ENCODE results near the gene TMUB1. TPM values are rescaled to one million over a fixed set of nuclear protein-coding genes. Genes with fewer than 3 reads are reported as not detected.

TMUB1 gene
- total and polyA plus RNA-seq, 9 of the 15 experiments (the other 6 are each of a cell fraction or from before 2014, with no cell fraction given): 0.14 to 241 (median 74.1) TPM

DNA sequence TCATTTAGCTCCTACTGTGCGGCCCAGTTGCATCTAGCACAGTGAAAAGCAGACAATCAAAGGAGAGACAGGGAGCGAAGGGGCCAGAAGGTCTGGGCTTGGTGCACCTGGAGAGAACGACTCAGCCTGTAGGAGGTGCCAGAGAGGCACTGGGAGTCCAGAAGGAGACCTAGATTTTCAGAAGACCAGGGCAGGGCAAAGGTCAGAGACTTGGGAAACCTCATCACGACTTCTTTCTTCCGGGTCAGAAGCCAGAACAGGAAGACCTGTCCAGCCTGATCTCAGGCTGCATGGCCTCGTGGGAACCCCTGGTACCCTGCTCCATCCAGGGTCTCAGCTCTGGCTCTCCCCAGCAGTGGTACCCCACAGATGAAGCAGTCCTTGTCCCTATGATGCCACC, 8.1 kb upstream of the TMUB1 start (continued):
- no peak for TF ChIP-seq HDAC3 (IDR thresholded peaks at IDR 0.05; ENCODE audit: borderline replicate concordance, partially characterized antibody)
- no peak for TF ChIP-seq POLR3A (IDR thresholded peaks at IDR 0.05; ENCODE audit: borderline replicate concordance, extremely low read depth, insufficient read depth, insufficient read length)
- no peak for TF ChIP-seq SAFB2 (IDR thresholded peaks at IDR 0.05; ENCODE audit: borderline replicate concordance, low read depth, low read length, severe bottlenecking)
- no peak for TF ChIP-seq PYGO2 (tag; IDR thresholded peaks at IDR 0.05)
- no peak for TF ChIP-seq HLTF (IDR thresholded peaks at IDR 0.05)
- TF ChIP-seq HNRNPH1 (optimal IDR thresholded peaks at IDR 0.05; ENCODE audit: low read depth, low read length): no peak
- TF ChIP-seq, protein P1, sequence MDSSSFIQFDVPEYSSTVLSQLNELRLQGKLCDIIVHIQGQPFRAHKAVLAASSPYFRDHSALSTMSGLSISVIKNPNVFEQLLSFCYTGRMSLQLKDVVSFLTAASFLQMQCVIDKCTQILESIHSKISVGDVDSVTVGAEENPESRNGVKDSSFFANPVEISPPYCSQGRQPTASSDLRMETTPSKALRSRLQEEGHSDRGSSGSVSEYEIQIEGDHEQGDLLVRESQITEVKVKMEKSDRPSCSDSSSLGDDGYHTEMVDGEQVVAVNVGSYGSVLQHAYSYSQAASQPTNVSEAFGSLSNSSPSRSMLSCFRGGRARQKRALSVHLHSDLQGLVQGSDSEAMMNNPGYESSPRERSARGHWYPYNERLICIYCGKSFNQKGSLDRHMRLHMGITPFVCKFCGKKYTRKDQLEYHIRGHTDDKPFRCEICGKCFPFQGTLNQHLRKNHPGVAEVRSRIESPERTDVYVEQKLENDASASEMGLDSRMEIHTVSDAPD (CRISPR knock-in tag; IDR thresholded peaks at IDR 0.05): no peak
- TF ChIP-seq, protein P2, sequence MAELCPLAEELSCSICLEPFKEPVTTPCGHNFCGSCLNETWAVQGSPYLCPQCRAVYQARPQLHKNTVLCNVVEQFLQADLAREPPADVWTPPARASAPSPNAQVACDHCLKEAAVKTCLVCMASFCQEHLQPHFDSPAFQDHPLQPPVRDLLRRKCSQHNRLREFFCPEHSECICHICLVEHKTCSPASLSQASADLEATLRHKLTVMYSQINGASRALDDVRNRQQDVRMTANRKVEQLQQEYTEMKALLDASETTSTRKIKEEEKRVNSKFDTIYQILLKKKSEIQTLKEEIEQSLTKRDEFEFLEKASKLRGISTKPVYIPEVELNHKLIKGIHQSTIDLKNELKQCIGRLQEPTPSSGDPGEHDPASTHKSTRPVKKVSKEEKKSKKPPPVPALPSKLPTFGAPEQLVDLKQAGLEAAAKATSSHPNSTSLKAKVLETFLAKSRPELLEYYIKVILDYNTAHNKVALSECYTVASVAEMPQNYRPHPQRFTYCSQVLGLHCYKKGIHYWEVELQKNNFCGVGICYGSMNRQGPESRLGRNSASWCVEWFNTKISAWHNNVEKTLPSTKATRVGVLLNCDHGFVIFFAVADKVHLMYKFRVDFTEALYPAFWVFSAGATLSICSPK (IDR thresholded peaks at IDR 0.05; ENCODE audit: borderline replicate concordance): no peak
- TF ChIP-seq GABPB2 (CRISPR knock-in tag; conservative IDR thresholded peaks at IDR 0.05): no peak
- TF ChIP-seq, protein P3, sequence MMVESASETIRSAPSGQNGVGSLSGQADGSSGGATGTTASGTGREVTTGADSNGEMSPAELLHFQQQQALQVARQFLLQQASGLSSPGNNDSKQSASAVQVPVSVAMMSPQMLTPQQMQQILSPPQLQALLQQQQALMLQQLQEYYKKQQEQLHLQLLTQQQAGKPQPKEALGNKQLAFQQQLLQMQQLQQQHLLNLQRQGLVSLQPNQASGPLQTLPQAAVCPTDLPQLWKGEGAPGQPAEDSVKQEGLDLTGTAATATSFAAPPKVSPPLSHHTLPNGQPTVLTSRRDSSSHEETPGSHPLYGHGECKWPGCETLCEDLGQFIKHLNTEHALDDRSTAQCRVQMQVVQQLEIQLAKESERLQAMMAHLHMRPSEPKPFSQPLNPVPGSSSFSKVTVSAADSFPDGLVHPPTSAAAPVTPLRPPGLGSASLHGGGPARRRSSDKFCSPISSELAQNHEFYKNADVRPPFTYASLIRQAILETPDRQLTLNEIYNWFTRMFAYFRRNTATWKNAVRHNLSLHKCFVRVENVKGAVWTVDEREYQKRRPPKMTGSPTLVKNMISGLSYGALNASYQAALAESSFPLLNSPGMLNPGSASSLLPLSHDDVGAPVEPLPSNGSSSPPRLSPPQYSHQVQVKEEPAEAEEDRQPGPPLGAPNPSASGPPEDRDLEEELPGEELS (CRISPR knock-in tag; IDR thresholded peaks at IDR 0.05; ENCODE audit: borderline replicate concordance): no peak
- TF ChIP-seq, protein P4, sequence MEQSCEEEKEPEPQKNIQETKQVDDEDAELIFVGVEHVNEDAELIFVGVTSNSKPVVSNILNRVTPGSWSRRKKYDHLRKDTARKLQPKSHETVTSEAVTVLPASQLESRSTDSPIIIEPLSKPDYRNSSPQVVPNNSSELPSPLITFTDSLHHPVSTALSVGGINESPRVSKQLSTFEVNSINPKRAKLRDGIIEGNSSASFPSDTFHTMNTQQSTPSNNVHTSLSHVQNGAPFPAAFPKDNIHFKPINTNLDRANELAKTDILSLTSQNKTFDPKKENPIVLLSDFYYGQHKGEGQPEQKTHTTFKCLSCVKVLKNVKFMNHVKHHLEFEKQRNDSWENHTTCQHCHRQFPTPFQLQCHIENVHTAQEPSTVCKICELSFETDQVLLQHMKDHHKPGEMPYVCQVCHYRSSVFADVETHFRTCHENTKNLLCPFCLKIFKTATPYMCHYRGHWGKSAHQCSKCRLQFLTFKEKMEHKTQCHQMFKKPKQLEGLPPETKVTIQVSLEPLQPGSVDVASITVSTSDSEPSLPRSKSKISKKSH (CRISPR knock-in tag; IDR thresholded peaks at IDR 0.05): no peak
- peak; percentile 84 for TF ChIP-seq ETV5 (CRISPR knock-in tag; IDR thresholded peaks at IDR 0.05; ENCODE audit: low read depth)
- TF ChIP-seq, protein P5, sequence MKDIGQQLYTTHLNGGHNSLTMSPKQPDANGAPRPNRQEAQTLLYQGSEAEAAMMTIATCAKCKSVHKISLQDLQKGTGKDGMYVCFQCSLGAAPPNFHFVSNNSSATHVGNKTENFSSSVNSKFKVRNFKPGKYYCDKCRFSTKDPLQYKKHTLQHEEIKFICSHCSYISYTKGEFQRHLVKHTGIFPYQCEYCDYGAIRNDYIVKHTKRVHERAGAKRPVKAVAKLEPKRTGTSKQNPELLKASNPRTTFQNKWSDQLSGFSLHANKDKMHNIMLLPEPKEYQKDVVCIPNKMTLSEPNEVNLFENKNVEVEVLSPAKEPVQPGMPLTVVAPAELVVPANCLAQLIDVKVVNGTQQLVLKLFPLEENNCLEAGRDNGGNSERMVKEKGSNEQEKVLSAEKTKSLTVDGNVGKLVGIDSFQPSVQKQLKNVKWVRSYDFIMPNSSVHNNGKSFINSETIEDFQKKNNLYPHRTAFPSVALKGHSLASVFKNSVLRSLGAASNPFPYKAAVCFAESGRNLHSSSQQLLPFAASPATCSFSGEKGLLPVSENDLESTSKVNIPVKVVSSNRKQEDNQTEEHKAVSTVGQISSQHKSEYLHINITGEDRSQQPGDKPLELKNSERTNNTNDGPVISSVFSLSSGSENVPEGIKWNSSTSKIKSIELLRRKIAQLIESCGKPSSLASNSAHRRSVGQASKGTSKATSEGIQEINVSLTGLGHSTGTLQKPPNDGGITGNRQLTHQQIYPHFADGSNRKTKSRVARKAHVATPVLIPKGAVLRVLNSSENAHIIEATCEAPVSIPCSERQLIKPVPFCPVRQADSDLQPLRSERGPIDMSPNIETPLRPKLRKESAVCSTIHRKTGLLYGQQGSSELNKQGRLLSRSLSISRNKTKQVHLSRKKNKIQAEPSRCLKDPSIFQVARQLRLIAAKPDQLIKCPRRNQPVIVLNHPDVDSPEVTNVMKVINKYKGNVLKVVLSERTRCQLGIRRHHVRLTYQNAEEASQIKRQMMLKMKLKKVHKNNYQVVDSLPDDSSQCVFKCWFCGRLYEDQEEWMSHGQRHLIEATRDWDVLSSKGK (CRISPR knock-in tag; IDR thresholded peaks at IDR 0.05): no peak
- no peak for TF ChIP-seq KLF1 (tag; IDR thresholded peaks at IDR 0.05)
- no peak for TF ChIP-seq ZC3H8 (IDR thresholded peaks at IDR 0.05)
- no peak for TF ChIP-seq ZNF121 (CRISPR knock-in tag; conservative IDR thresholded peaks at IDR 0.05)
- TF ChIP-seq ZBTB1 (CRISPR knock-in tag; IDR thresholded peaks at IDR 0.05; ENCODE audit: borderline replicate concordance, low read depth): no peak
- peak; percentile 89 for TF ChIP-seq NR2C2 (CRISPR knock-in tag; IDR thresholded peaks at IDR 0.05)
- peak; percentile 94 for TF ChIP-seq NR2C2 (tag; IDR thresholded peaks at IDR 0.05)

Data from K562 (cell line).